Measurements from ENCODE around the gene LOX.

GRCh38 chr5:122067390-122067789 lies 10.7 kb downstream of the LOX start:
- no peak for TF ChIP-seq CTCF (IDR thresholded peaks at IDR 0.05)
- TF ChIP-seq POLR2A (IDR thresholded peaks at IDR 0.05): no peak

All from testis (tissue), 2 donors.